Retinal pigment epithelial cell (primary cell): ENCODE data around the gene ROBO4.

Experiments used
- DNase-seq: peaks from one replicate; pipeline ENCODE4 v3.0.0-alpha.2; 2010; ENCODE audit warnings: low read depth
- H3K4me3 ChIP-seq: 2 replicates; pipeline ENCODE4 v1.5.1; 2011; ENCODE audit warnings: mild to moderate bottlenecking, low read length, control low read depth, moderate library complexity
- CTCF ChIP-seq: conservative IDR thresholded peaks from 2 replicates; pipeline ENCODE4 v1.5.1; 2011; ENCODE audit warnings: low read depth, low read length, control low read depth, inconsistent platforms

ROBO4 gene

GRCh38 chr11:124837491-124837856, 60.2 kb downstream of the ROBO4 start:
- no peak overlapping the region for H3K4me3 ChIP-seq
- peak; percentile 75 for TF ChIP-seq CTCF
- DNase-seq: peak; percentile 69

GRCh38 chr11:124835918-124836317, 61.7 kb downstream of the ROBO4 start:
- no peak for DNase-seq
- H3K4me3 ChIP-seq: no peak overlapping the region
- TF ChIP-seq CTCF: no peak

- H3K4me3 ChIP-seq: no peak overlapping the region
- TF ChIP-seq CTCF: no peak
- no peak for DNase-seq
Measured at GRCh38 chr11:124834526-124835180, 63.0 kb downstream of the ROBO4 start.
